Spleen (tissue), 11 donors: Measurements from ENCODE around the gene CNN2. TPM values are rescaled to one million over a fixed set of nuclear protein-coding genes. Genes with fewer than 3 reads are reported as not detected.
A peak's percentile ranks its signal among the peaks of the same experiment; 100 is the strongest.

Experiments used
- DNase-seq: peaks from one replicate; pipeline ENCODE4 v3.0.0-alpha.2; 2020
- H3K27ac ChIP-seq, 8 donors: fragments of 200-600 bp; sonication (generic) in 7 of 8; 1 replicate in 4 of 8; 2 replicates in 4 of 8; pipeline versions ENCODE4 v1.5.0 to v1.8.0; 2016 to 2021; ENCODE audit warnings: inconsistent platforms in 4 of 8, mild to moderate bottlenecking in 4 of 8, moderate library complexity in 1 of 8
- H3K27me3 ChIP-seq, 7 donors: fragments of 200-600 bp; sonication (generic) in 6 of 7; replicated peaks in 1 of 7; 1 replicate in 4 of 7; 2 replicates in 3 of 7; pipeline versions ENCODE4 v1.5.0 to v1.8.0; 2016 to 2021; ENCODE audit warnings: inconsistent platforms in 3 of 7, mild to moderate bottlenecking in 1 of 7
- H3K36me3 ChIP-seq, 6 donors: fragments of 200-600 bp; sonication (generic) in 5 of 6; 1 replicate in 4 of 6; 2 replicates in 2 of 6; pipeline versions ENCODE4 v1.5.0 to v1.8.0; 2016 to 2021; ENCODE audit warnings: inconsistent platforms in 2 of 6
- H3K4me1 ChIP-seq, 6 donors: fragments of 200-600 bp; sonication (generic) in 5 of 6; 1 replicate in 3 of 6; 2 replicates in 3 of 6; pipeline versions ENCODE4 v1.5.0 to v1.8.0; 2016 to 2021; ENCODE audit warnings: inconsistent platforms in 3 of 6
- H3K4me3 ChIP-seq, 8 donors: fragments of 200-600 bp; sonication (generic) in 7 of 8; 1 replicate in 4 of 8; 2 replicates in 4 of 8; pipeline versions ENCODE4 v1.5.0 to v1.8.0; 2016 to 2021; ENCODE audit warnings: inconsistent platforms in 4 of 8, mild to moderate bottlenecking in 4 of 8, moderate library complexity in 2 of 8
- H3K9me3 ChIP-seq, 8 donors: fragments of 200-600 bp; sonication (generic) in 7 of 8; 1 replicate in 4 of 8; 2 replicates in 4 of 8; pipeline versions ENCODE4 v1.5.0 to v1.8.0; 2016 to 2021; ENCODE audit warnings: inconsistent platforms in 4 of 8
- CTCF ChIP-seq, 11 experiments: fragments of 200-600 bp in 7 of 11; fragments of 450-650 bp in 4 of 11; sonication (generic) in 4 of 11; IDR thresholded peaks in 8 of 11; conservative IDR thresholded peaks in 3 of 11; 1 replicate in 7 of 11; 2 replicates in 4 of 11; pipeline versions ENCODE4 v1.4.0 to v1.8.0; 2016 to 2021; ENCODE audit warnings: antibody characterized with exemption in 11 of 11, inconsistent platforms in 4 of 11, mild to moderate bottlenecking in 1 of 11
- POLR2A ChIP-seq, 3 donors: fragments of 450-650 bp; IDR thresholded peaks; one replicate each; pipeline ENCODE4 v1.5.1; 2017; ENCODE audit warnings: antibody characterized with exemption in 3 of 3, mild to moderate bottlenecking in 1 of 3
- POLR2AphosphoS5 ChIP-seq, 3 donors: sonication (generic); formaldehyde crosslinking; IDR thresholded peaks; one replicate each; pipeline ENCODE4 v1.5.1; 2017; ENCODE audit warnings: antibody characterized with exemption in 3 of 3
- WGBS, 5 donors: extraction: QIAGEN DNeasy Blood & Tissue Kit in 3 of 5; methylation state at CpG; one replicate each; pipeline versions ENCODE4 v1.1.5 to v1.1.7; 2013 to 2018; 5-methylcytosine and 5-hydroxymethylcytosine counted together
- intact Hi-C: fragments of 100-400 bp; cut with DNase I; formaldehyde crosslinking; loops from one replicate; pipeline ENCODE4 v1.15.0; 2023; ENCODE audit warnings: low total_unique reads
- polyA plus RNA-seq, 3 donors: library from polyadenylated mRNA; stranded (reverse); fragments of 200-250 nt; gene quantifications; one replicate each; pipeline ENCODE4 v1.2.1, GENCODE V29; 2013
- total RNA-seq, 7 donors: library from RNA; depleted of rRNA in 3 of 7; stranded (reverse); fragments of >200 nt in 3 of 7; fragmentation: NEBNext Ultra II Directional in 4 of 7; extraction: Animal tissue kit (Norgen Biotek cat#: 25700) in 4 of 7; gene quantifications; one replicate each; pipeline versions ENCODE4 v1.1.0 to v1.2.1, GENCODE V29; 2016 to 2021
- donor health status: healthy with polysubstance abuse.
- donor health status: DM: no; HTN: no; CAD: no; lungs with moderate emphysema.
- donor health status: DM: no; HTN: no; CAD: no.
- donor health status: Bipolar disorder and iron deficiency.
- donor health status: healthy.
- donor health status: DM: no; HTN: no; CAD: no.
- donor health status: DM: yes; HTN: yes; CAD: no.

The CNN2 gene
- total and polyA plus RNA-seq, 10 donors: 102 to 296 (median 188) TPM

DNA sequence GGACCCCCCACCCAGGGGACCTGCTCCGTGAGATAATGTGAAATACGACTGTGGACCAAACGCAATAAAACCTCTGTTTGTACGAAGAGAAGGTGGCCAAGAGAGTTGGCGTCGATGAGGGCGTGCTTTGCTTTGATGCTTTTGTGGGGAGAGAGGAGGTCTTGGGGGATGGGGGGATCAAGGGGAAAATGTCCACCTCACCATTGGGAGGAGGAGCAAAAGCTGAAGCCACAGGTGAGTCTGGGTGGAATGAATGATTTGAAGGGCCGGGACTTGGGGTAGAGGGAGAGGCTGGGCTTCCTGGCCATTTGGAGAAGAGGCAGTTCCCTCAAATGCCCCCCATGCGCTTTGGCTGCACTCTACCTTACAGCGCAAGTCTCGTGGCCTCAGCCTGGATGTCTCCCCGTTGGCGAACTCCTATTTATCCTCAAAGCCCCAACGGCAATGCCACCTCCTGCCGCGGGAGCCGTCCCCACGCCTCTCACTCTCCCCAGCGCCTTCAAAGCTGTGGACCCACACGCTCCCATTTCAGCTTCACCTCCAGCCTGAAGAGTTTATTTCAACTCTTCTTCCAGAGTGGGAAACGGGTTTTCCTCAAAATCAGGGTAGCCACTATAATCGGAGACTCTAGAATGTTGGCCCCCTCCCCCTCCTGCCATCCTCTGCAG lies 12.7 kb downstream of the CNN2 start:
- DNase-seq: peak; percentile 83

DNA sequence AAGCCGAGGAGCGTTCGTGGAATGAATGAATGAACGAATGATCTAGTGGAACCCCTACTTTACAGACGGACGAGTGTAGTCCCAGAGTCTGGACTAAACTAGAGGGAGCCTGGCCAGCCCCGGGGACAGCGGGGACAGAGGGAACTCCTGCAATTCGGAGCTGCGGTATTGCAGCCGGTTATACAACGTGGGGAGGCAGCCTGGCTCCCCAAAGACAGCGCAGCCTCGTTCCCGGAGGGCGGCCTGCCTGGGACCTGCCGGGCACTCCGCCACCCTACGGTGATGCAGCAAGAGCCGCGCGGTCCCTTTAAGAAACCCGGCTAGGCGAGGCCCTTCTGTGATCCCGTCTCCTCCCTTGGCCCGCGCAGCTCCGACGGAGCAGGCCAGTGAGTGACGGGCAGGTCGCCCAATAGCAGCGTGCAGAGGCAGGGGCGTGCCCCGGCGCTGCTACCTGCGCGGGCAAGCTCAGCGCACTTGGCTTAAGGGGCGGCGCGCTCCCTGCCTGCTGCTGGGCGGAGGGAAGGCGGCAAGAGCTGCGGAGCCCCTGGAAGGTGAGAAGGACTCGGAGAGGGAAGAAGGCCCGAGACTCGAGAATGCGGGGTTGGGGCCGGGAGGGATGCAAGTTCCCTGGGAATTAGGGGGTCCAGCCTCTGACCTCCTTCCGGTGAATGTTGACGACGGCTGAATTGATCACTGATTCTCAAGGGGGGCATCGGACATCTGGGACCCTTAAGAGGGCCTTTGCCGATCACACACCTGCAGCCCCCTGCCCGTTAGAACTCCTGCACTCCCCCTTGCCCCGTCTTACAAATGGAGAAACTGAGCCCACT lies 13.5 kb downstream of the CNN2 start, which contains the start of gene ABCA7:
TSS of gene ABCA7 (plus strand) at position 462 of the 830 bp plus-strand sequence. CDS start 1,255 bp downstream, outside the sequence.
- intact Hi-C loops: no loop called here
- DNase-seq: peak; percentile 100
- H3K27me3 ChIP-seq: no peaks in the 10 kb centered on the region
- WGBS, 5 donors: 2 to 7% (median 3%) methylated on average over 32 to 56 of the region's 56 CpGs
- no peaks in the 10 kb centered on the region for H3K9me3 ChIP-seq
- H3K4me1 ChIP-seq: peaks cover 38 to 86% (median 61%) of the 10 kb centered on the region in 6 donors
- peak within 1 kb of the TSS; percentile 56 to 92 (median 70) for H3K4me3 ChIP-seq
- H3K27ac ChIP-seq: peak within 1 kb of the TSS; percentile 53 to 94 (median 86)
- TF ChIP-seq POLR2AphosphoS5 (IDR thresholded peaks at IDR 0.05) (peak; percentile 96 to 99 (median 97)), CTCF (IDR thresholded peaks at IDR 0.05 in 8 of 11, conservative IDR thresholded peaks at IDR 0.05 in 3 of 11) (peak in 3 of 11 experiments; percentile 22 to 48 (median 46)), POLR2A (IDR thresholded peaks at IDR 0.05) (peak in 2 of 3 donors; percentile 33 to 72)
- peaks cover 0 to 74% (median 36%) of the 10 kb centered on the region in 6 donors for H3K36me3 ChIP-seq

More for the DNA sequence above, 12.7 kb downstream of the CNN2 start:
- 64 to 73% (median 66%) methylated on average over 22 of the region's 22 CpGs for WGBS, 5 donors
- Histone ChIP-seq H3K4me3 (peak overlapping the region in 5 of 8 donors; percentile 56 to 92 (median 73)), H3K27ac (peak overlapping the region; percentile 53 to 94 (median 86)), H3K27me3 (no peaks in the 10 kb centered on the region), H3K9me3 (no peaks in the 10 kb centered on the region), H3K4me1 (peaks cover 38 to 86% (median 61%) of the 10 kb centered on the region in 6 donors), H3K36me3 (peaks cover 0 to 67% (median 32%) of the 10 kb centered on the region in 6 donors)
- intact Hi-C loops: no loop called here
- TF ChIP-seq POLR2A (IDR thresholded peaks at IDR 0.05) (no peak), POLR2AphosphoS5 (IDR thresholded peaks at IDR 0.05) (peak in 1 of 3 donors; percentile 0)

DNA sequence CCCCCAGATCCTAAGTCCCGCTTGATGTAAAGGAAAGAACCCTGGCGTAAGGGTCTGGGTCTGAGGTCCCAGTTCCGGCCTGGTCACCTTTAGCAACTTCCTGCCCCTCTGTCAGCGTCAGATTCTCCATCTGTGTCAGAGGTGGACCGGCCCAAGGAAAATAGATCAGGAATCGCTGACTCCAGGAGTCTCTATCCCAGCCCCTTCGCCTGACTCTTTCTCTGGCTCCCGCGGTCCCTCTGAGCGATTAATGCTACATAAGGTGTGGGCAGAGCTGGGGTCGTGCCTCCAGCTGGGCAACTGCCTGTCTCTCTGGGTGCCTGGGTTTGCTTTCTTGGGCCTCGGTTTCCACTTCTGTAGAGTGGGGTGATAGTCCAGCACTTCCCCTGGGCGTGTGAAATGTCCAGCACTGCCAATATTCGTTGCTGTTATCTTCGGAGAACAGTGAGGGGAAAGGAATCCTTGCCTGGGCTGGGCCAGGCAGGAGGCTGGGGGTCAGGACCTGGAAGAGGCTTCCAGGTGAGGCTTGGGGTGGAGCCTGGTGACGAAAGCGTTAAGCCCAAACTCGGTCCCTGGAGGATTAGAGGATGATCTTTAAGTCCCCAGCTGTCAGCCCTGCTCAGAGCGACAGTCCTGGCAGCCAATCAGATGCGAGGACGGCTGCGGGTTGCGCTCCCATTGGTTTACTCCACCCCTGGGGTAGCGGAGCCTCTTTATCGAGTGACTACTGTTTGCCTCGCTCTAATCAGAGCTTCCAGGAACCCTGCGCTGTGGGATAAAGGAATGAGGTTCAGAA lies 14.3 kb downstream of the CNN2 start:
- Histone ChIP-seq H3K27me3 (no peaks in the 10 kb centered on the region), H3K9me3 (no peaks in the 10 kb centered on the region), H3K4me3 (peak overlapping the region; percentile 56 to 92 (median 70)), H3K4me1 (peaks cover 38 to 78% (median 61%) of the 10 kb centered on the region in 6 donors), H3K36me3 (peaks cover 0 to 72% (median 33%) of the 10 kb centered on the region in 6 donors), H3K27ac (peak overlapping the region in 7 of 8 donors; percentile 84 to 94 (median 87))
- intact Hi-C loops: no loop called here
- 1 to 3% (median 2%) methylated on average over 17 to 27 of the region's 27 CpGs for WGBS, 5 donors
- peak; percentile 96 for DNase-seq
- TF ChIP-seq CTCF (IDR thresholded peaks at IDR 0.05 in 8 of 11, conservative IDR thresholded peaks at IDR 0.05 in 3 of 11): no peak
- TF ChIP-seq POLR2A (IDR thresholded peaks at IDR 0.05): no peak
- TF ChIP-seq POLR2AphosphoS5 (IDR thresholded peaks at IDR 0.05): peak in 2 of 3 donors; percentile 29 to 53

GRCh38 chr19:1041272-1041834 lies 14.9 kb downstream of the CNN2 start:
- H3K4me1 ChIP-seq: peaks cover 38 to 75% (median 58%) of the 10 kb centered on the region in 6 donors
- TF ChIP-seq POLR2AphosphoS5 (IDR thresholded peaks at IDR 0.05) (no peak), CTCF (IDR thresholded peaks at IDR 0.05 in 8 of 11, conservative IDR thresholded peaks at IDR 0.05 in 3 of 11) (no peak), POLR2A (IDR thresholded peaks at IDR 0.05) (no peak)
- H3K27ac ChIP-seq: peak overlapping the region in 6 of 8 donors; percentile 84 to 94 (median 88)
- H3K36me3 ChIP-seq: peaks cover 0 to 71% (median 28%) of the 10 kb centered on the region in 6 donors
- WGBS, 5 donors: 45 to 50% (median 46%) methylated on average over 25 to 26 of the region's 26 CpGs
- no peaks in the 10 kb centered on the region for H3K9me3 ChIP-seq
- H3K4me3 ChIP-seq: peak overlapping the region in 7 of 8 donors; percentile 56 to 92 (median 71)
- intact Hi-C loops: no loop called here
- DNase-seq: peak; percentile 85
- H3K27me3 ChIP-seq: no peaks in the 10 kb centered on the region
